GM10266 (cell line): Measurements from ENCODE around the gene SLX1A.
A peak's percentile ranks its signal among the peaks of the same experiment; 100 is the strongest.
"Not testable (repeated sequence)": the region's sequence is repeated elsewhere in the genome, so short reads cannot be mapped to it uniquely, and the experiment has no call there.

ENCODE experiments used
- DNase-seq: peaks from one replicate; pipeline ENCODE4 v3.0.0; 2012; ENCODE audit errors: extremely low spot score
- TF ChIP-seq, protein P1 (sequence below): IDR thresholded peaks from 2 replicates; pipeline ENCODE4 v1.5.1; 2012; ENCODE audit warnings: mild to moderate bottlenecking, low read depth; ENCODE audit not compliant: control insufficient read depth, insufficient read depth; ENCODE audit errors: missing control alignments

Gene SLX1A

DNA sequence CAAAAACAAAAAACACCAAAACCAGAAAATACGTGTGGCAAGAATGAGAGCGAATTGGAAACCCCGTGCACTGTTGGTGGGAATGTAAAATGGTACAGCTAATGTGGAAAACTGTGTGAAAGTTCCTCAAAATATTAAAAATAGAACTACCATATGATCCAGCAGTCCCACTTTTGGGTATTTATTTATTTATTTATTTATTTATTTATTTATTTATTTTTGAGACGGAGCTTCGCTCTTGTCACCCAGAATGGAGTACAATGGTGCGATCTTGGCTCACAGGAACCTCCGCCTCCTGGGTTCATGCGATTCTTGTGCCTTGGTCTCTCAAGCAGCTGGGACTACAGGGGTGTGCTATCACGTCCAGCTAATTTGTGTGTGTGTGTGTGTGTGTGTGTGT lies 41.2 kb upstream of the SLX1A start:
- TF ChIP-seq, protein P1, sequence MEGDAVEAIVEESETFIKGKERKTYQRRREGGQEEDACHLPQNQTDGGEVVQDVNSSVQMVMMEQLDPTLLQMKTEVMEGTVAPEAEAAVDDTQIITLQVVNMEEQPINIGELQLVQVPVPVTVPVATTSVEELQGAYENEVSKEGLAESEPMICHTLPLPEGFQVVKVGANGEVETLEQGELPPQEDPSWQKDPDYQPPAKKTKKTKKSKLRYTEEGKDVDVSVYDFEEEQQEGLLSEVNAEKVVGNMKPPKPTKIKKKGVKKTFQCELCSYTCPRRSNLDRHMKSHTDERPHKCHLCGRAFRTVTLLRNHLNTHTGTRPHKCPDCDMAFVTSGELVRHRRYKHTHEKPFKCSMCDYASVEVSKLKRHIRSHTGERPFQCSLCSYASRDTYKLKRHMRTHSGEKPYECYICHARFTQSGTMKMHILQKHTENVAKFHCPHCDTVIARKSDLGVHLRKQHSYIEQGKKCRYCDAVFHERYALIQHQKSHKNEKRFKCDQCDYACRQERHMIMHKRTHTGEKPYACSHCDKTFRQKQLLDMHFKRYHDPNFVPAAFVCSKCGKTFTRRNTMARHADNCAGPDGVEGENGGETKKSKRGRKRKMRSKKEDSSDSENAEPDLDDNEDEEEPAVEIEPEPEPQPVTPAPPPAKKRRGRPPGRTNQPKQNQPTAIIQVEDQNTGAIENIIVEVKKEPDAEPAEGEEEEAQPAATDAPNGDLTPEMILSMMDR, result no peak
- no peak for DNase-seq

DNA sequence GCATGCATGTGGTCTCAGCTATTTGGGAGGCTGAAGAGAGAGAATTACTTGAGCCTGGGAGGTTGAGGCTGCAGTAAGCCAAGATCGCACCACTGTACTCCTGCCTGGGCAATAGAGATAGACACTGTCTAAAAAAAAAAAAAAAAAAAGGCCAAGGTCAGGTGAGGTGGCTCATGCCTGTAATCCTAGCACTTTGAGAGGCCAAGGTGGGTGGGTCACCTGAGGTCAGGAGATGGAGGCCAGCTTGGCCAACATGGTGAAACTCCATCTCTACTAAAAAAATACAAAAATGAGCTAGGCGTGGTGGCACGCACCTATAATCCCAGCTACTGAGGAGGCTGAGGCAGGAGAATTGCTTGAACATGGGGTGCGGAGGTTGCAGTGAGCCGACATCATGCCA lies 38.5 kb upstream of the SLX1A start:
- TF ChIP-seq, protein P1, result no peak
- no peak for DNase-seq

DNA sequence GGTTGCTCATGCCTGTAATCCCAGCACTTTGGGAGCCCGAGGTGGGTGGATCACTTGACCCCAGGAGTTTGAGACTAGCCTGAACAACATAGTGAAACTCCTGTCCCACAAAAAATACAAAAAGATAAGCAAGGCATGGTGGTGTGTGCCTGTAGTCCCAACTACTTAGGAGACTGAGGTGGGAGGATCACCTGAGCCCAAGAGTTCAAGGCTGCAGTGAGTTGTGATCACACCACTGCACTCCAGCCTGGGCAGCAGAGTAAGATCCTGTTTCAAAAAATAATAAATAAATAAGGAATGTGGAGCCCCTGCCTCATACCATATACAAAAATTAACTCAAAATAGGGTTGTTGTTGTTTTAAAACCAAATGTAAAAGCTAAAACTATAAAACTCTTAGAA lies 36.5 kb upstream of the SLX1A start:
- TF ChIP-seq, protein P1, result no peak
- DNase-seq, result no peak

DNA sequence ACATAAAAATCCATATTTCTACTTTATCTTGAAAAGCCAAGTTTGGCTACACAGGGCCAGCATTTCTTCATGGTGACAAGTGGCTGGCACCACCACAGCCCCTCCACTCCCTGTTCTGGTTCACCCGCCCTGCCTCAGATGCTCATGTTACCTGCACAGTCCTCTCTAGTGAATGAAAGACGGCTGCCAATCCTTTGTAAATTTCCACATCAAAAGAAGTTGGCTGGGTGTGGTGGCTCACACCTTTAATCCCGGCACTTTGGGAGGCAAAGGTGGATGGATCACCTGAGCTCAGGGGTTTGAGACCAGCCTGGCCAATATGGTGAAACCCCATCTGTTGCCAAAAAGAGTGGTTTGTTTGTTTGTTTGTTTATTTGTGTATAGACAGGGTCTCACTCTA lies 30.1 kb upstream of the SLX1A start:
- TF ChIP-seq, protein P1, result no peak
- no peak for DNase-seq

DNA sequence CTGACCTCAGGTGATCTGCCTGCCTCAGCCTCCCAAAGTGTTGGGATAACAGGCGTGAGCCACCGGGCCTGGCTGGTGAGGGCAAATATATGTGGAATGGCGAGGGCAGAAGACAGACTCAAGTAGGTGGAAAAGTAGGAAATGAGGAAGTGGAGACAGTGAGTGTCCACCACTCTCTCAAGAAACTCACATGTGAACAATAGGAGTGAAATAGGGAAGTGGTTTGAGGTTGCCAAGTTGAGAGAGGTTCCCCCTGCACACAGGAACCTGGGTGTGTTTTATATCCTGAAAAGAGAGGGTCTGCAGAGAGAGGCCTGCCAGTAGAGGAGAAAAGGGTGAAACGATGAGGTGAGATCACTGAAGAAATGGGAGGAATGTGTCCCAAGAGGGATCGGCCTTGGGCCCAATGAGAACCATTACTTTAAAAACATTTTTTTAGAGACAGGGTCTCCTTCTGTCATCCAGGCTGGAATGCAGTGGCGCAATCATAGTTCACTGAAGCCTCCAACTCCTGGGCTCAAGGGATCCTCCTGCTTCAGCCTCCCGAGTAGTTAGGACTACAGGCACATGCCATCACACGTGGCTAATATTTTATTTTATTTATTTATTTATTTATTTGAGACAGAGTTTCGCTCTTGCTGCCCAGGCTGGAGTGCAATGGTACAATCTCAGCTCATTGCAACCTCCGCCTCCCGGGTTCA lies 27.3 kb upstream of the SLX1A start:
- TF ChIP-seq, protein P1, result no peak

DNA sequence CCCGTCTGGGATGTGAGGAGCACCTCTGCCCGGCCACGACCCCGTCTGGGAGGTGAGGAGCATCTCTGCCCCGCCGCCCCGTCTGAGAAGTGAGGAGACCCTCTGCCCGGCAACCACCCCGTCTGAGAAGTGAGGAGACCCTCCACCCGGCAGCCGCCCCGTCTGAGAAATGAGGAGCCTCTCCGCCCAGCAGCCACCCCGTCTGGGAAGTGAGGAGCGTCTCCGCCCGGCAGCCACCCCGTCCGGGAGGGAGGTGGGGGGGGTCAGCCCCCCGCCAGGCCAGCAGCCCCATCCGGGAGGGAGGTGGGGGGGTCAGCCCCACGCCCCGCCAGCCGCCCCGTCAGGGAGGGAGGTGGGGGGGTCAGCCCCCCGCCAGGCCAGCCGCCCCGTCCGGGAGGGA lies 24.9 kb upstream of the SLX1A start:
- DNase-seq, result not testable (repeated sequence)

More for the DNA sequence above, 27.3 kb upstream of the SLX1A start:
- DNase-seq, result peak; percentile 86

DNA sequence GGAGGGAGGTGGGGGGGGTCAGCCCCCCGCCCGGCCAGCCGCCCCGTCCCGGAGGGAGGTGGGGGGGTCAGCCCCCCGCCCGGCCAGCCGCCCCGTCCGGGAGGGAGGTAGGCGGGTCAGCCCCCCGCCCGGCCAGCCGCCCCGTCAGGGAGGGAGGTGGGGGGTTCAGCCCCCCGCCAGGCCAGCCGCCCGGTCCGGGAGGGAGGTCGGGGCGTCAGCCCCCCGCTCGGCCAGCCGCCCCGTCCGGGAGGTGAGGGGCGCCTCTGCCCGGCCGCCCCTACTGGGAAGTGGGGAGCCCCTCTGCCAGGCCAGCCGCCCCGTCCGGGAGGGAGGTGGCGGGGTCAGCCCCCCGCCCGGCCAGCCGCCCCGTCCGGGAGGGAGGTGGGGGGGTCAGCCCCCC lies 24.3 kb upstream of the SLX1A start:
- not testable (repeated sequence) for DNase-seq

DNA sequence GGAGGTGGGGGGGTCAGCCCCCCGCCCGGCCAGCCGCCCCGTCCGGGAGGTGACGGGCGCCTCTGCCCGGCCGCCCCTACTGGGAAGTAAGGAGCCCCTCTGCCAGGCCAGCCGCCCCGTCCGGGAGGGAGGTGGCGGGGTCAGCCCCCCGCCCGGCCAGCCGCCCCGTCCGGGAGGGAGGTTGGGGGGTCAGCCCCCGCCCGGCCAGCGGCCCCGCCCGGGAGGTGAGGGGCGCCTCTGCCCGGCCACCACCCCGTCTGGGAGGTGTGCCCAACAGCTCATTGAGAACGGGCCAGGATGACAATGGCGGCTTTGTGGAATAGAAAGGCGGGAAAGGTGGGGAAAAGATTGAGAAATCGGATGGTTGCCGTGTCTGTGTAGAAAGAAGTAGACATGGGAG lies 23.5 kb upstream of the SLX1A start:
- DNase-seq, result not testable (repeated sequence)

DNA sequence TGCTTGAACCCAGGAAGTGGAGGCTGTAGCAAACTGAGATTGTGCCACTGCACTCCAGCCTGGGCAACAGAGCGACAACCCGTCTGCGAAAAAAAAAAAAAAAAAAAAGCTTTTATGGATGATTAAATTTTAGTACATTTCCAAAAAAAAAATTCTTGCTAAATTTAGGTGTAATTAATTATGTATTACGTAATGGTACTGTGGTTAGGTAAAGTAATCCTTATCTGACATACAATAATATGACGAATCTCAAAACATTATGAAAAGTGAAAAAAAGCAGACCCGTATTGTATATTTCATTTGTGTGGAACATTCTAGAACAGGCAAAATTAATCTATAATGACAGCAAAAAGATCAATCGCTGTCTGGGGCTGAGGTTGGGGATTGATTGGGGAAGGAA lies 20.6 kb upstream of the SLX1A start:
- DNase-seq, result no peak
- TF ChIP-seq, protein P1, result no peak

DNA sequence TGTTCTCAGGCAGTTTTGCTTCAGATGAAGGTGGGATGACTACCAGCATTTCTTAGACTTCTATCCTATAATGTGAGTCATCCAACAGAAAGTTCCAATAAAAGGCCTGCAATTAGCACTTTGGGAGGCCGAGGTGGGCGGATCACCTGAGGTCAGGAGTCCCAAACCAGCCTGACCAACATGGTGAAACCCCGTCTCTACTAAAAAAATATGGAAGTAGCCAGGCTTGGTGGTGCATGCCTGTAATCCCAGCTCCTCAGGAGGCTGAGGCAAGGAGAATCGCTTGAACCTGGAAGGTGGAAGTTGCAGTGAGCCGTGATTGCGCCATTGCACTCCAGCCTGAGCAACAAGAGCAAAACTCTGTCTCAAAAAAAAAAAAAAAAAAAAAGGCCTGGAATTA lies 16.8 kb upstream of the SLX1A start:
- not testable (repeated sequence) for DNase-seq
